NB4 (cell line): ENCODE measurements around the gene GMPR.

Source experiments
- DNase-seq: peaks from one replicate; pipeline ENCODE4 v3.0.0; 2010; ENCODE audit warnings: low read depth
- H3K4me3 ChIP-seq: one replicate; pipeline ENCODE4 v1.5.1; 2011; ENCODE audit warnings: mild to moderate bottlenecking, low read depth, low read length, moderate library complexity
- MYC ChIP-seq: IDR thresholded peaks from 2 replicates; pipeline ENCODE4 v1.6.1; 2011; ENCODE audit warnings: low read depth, low read length
- POLR2A ChIP-seq: IDR thresholded peaks from 2 replicates; pipeline ENCODE4 v1.6.1; 2011; ENCODE audit warnings: mild to moderate bottlenecking; ENCODE audit not compliant: insufficient read length; ENCODE audit errors: extremely low read depth
- TF ChIP-seq, protein P1 (sequence below): IDR thresholded peaks from one replicate; pipeline ENCODE4 v1.5.1; 2012; ENCODE audit warnings: low read depth, low read length
- TF ChIP-seq, protein P2 (sequence below): IDR thresholded peaks from 2 replicates; pipeline ENCODE4 v1.6.1; 2011; ENCODE audit warnings: low read depth, low read length

GMPR gene

DNA sequence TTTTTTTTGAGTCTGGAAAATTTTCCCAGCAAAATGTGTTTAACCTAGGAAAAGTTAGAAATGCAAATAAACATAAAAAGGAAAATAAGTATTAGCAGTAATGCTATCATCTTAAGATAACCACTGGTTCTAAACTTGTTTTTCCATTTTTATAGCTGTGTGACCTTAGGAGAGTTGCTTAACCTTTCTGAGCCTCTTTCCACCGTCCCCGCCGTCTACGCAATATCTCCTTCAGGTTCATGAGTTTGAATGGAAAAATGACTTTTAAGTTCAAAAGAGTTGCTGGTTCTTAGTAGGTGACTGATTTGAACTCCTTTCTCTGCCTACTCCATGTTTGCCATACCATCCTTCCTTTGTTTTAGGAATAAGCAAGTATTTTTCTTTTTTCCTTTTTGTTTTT is 44.0 kb downstream of the GMPR start:
- DNase-seq = no peak
- no peak overlapping the region for H3K4me3 ChIP-seq
- TF ChIP-seq MYC = no peak
- TF ChIP-seq, protein P1, sequence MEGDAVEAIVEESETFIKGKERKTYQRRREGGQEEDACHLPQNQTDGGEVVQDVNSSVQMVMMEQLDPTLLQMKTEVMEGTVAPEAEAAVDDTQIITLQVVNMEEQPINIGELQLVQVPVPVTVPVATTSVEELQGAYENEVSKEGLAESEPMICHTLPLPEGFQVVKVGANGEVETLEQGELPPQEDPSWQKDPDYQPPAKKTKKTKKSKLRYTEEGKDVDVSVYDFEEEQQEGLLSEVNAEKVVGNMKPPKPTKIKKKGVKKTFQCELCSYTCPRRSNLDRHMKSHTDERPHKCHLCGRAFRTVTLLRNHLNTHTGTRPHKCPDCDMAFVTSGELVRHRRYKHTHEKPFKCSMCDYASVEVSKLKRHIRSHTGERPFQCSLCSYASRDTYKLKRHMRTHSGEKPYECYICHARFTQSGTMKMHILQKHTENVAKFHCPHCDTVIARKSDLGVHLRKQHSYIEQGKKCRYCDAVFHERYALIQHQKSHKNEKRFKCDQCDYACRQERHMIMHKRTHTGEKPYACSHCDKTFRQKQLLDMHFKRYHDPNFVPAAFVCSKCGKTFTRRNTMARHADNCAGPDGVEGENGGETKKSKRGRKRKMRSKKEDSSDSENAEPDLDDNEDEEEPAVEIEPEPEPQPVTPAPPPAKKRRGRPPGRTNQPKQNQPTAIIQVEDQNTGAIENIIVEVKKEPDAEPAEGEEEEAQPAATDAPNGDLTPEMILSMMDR = no peak
- TF ChIP-seq, protein P2, sequence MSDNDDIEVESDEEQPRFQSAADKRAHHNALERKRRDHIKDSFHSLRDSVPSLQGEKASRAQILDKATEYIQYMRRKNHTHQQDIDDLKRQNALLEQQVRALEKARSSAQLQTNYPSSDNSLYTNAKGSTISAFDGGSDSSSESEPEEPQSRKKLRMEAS = no peak
- no peak for TF ChIP-seq POLR2A

DNA sequence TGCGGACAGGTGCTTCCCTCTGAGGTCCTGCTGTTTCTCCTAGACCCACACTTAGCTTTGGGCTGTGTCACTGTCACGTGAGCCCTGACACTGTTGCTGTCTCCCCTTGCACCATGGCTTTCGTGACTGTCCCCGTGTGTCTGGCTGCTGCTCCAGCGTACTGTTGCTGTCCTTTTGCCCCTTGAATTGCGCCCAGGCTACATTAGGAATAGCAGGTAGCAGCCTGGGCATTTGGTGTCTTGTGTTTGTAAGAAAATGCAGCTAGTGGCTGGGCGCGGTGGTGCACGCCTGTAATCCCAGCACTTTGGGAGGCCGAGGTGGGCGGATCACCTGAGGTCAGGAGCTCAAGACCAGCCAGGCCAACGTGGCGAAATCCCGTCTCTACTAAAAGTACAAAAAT is 46.1 kb downstream of the GMPR start:
- H3K4me3 ChIP-seq = no peak overlapping the region
- no peak for DNase-seq
- TF ChIP-seq POLR2A = no peak
- TF ChIP-seq MYC = no peak
- TF ChIP-seq, protein P2 = no peak
- TF ChIP-seq, protein P1 = no peak

DNA sequence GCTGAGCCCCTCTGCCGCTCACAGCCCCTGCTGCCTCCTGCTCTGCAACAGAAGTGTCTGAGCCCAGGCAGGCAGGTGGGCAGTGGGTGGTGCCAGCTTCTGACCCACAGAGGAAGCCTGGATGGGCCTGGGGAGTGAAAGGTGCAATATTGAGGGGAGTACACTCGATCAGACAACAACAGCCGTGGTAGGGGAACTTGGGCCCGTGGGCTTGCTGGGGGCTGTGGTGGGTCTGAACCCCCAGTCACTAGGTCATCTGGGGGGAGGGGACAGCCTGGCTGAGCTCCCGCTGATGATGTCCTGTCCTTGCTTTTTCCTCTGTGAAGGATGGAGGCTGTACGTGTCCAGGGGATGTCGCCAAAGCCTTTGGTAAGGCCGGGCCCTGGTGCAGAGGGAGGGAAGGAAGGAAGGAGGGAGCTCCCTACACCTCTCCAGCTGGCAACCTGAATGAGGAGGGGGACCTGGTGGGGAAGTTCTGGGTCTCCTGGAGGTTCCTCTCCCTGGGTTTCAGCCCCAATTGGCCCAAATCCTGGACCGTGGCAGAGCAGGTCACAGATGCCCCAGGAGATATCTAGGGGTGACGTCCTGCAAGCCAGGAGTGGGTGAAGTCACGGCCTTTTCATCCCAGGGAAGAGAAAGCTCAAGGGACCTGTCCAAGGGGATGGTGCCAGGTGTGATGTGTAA is 47.2 kb downstream of the GMPR start:
- DNase-seq = no peak
- TF ChIP-seq POLR2A (no peak), MYC (no peak)
- TF ChIP-seq, protein P1 = no peak
- TF ChIP-seq, protein P2 = no peak
- no peak overlapping the region for H3K4me3 ChIP-seq

DNA sequence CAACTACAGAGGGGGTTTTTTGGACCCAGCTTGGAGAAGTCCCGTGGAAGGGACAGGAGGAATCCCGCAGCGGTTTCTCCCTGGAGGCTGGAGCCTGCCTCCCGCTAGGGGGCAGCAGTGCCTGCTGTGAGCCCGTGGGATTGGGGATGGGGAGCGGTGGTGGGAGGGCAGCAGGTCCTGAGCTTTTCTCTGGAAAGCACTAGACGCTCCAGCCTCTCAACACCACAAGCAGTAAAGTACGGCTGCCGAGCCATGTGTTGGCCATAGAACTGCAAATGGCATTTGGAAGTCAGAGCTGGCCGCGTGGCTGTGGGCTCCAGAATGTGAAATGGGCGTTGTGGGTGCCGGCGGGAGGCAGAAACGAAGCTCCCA is 47.8 kb downstream of the GMPR start:
- TF ChIP-seq, protein P2 = no peak
- TF ChIP-seq, protein P1 = peak; percentile 98
- TF ChIP-seq MYC = no peak
- no peak for TF ChIP-seq POLR2A
- DNase-seq = peak; percentile 76
- no peak overlapping the region for H3K4me3 ChIP-seq

DNA sequence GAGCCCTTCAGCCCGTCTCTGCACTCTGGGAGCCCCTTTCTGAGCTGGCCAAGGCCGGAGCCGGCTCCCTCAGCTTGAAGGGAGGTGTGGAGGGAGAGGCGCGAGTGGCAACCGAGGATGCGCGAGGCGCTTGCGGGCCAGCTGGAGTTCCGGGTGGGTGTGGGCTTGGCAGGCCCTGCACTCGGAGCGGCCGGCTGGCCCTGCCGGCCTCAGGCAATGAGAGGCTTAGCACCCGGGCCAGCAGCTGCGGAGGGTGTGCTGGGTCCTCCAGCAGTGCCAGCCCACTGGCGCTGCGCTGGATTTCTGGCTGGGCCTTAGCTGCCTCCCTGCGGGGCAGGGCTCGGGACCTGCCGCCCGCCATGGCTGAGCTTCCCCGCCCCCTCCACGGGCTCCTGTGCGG is 49.8 kb downstream of the GMPR start:
- H3K4me3 ChIP-seq = no peak overlapping the region
- TF ChIP-seq, protein P1 = no peak
- no peak for TF ChIP-seq POLR2A
- TF ChIP-seq, protein P2 = no peak
- TF ChIP-seq MYC = no peak
- no peak for DNase-seq
